Tibial artery (tissue), 4 donors: Measurements from ENCODE around the gene HMCN1.

Source experiments
- DNase-seq, 2 donors: peaks; one replicate each; pipeline ENCODE4 v3.0.0-alpha.2; 2019
- H3K27ac ChIP-seq, 2 donors: fragments of 200-600 bp; sonication (generic) in 1 of 2; 1 replicate in 1 of 2; 2 replicates in 1 of 2; pipeline ENCODE4 v1.5.1; 2018 to 2019; ENCODE audit warnings: mild to moderate bottlenecking in 1 of 2
- H3K27me3 ChIP-seq, 2 donors: fragments of 200-600 bp; sonication (generic) in 1 of 2; one replicate each; pipeline versions ENCODE4 v1.5.1 to v1.6.0; 2016 to 2019
- H3K36me3 ChIP-seq, 3 donors: fragments of 200-600 bp; sonication (generic) in 2 of 3; one replicate each; pipeline ENCODE4 v1.5.1; 2016 to 2019; ENCODE audit warnings: mild to moderate bottlenecking in 2 of 3
- H3K4me1 ChIP-seq, 4 donors: fragments of 200-600 bp; sonication (generic) in 2 of 4; 1 replicate in 3 of 4; 2 replicates in 1 of 4; pipeline ENCODE4 v1.5.1; 2016 to 2019
- H3K4me3 ChIP-seq, 2 donors: fragments of 200-600 bp; sonication (generic) in 1 of 2; 1 replicate in 1 of 2; 2 replicates in 1 of 2; pipeline ENCODE4 v1.5.1; 2018 to 2019; ENCODE audit warnings: mild to moderate bottlenecking in 2 of 2
- H3K9me3 ChIP-seq, 3 donors: fragments of 200-600 bp; sonication (generic) in 1 of 3; one replicate each; pipeline ENCODE4 v1.5.1; 2016 to 2019
- CTCF ChIP-seq, 2 experiments: fragments of 200-600 bp in 1 of 2; fragments of 450-650 bp in 1 of 2; IDR thresholded peaks; one replicate each; pipeline ENCODE4 v1.5.1; 2017 to 2019; ENCODE audit warnings: antibody characterized with exemption in 2 of 2, mild to moderate bottlenecking in 1 of 2, moderate library complexity in 1 of 2
- intact Hi-C: fragments of 100-400 bp; cut with DNase I; formaldehyde crosslinking; loops from one replicate; pipeline ENCODE4 v1.15.0; 2023; ENCODE audit warnings: low total_unique reads

HMCN1 gene

GRCh38 chr1:186144505-186144904, 410.3 kb downstream of the HMCN1 start:
- H3K4me1 ChIP-seq = peaks cover 0 to 5% (median 0%) of the 10 kb centered on the region in 4 donors
- intact Hi-C loops = no loop called here
- TF ChIP-seq CTCF (IDR thresholded peaks at IDR 0.05) = no peak
- no peak overlapping the region for H3K4me3 ChIP-seq
- H3K36me3 ChIP-seq = peaks cover 0 to 10% (median 9%) of the 10 kb centered on the region in 3 donors
- H3K9me3 ChIP-seq = no peaks in the 10 kb centered on the region
- DNase-seq = no peak
- H3K27ac ChIP-seq = no peak overlapping the region
- no peaks in the 10 kb centered on the region for H3K27me3 ChIP-seq

- peaks cover 0 to 10% (median 9%) of the 10 kb centered on the region in 3 donors for H3K36me3 ChIP-seq
- intact Hi-C loops = no loop called here
Measured at GRCh38 chr1:186146974-186147373, 412.8 kb downstream of the HMCN1 start.

GRCh38 chr1:186149591-186149990, 415.4 kb downstream of the HMCN1 start:
- intact Hi-C loops = no loop called here
- Histone ChIP-seq H3K4me1 (peaks cover 0 to 15% (median 0%) of the 10 kb centered on the region in 4 donors), H3K27me3 (no peaks in the 10 kb centered on the region), H3K4me3 (no peak overlapping the region), H3K36me3 (peaks cover 0 to 10% (median 9%) of the 10 kb centered on the region in 3 donors), H3K9me3 (no peaks in the 10 kb centered on the region), H3K27ac (peak overlapping the region in 1 of 2 donors; percentile 11)
- no peak for DNase-seq
- no peak for TF ChIP-seq CTCF (IDR thresholded peaks at IDR 0.05)

More at GRCh38 chr1:186146974-186147373, 412.8 kb downstream of the HMCN1 start:
- Histone ChIP-seq H3K27ac (no peak overlapping the region), H3K9me3 (no peaks in the 10 kb centered on the region), H3K27me3 (no peaks in the 10 kb centered on the region), H3K4me1 (peaks cover 0 to 6% (median 0%) of the 10 kb centered on the region in 4 donors), H3K4me3 (no peak overlapping the region)
- no peak for TF ChIP-seq CTCF (IDR thresholded peaks at IDR 0.05)
- DNase-seq = no peak

GRCh38 chr1:186152227-186152619, 418.0 kb downstream of the HMCN1 start:
- no peak for TF ChIP-seq CTCF (IDR thresholded peaks at IDR 0.05)
- Histone ChIP-seq H3K9me3 (no peaks in the 10 kb centered on the region), H3K36me3 (peaks cover 0 to 1% (median 0%) of the 10 kb centered on the region in 3 donors), H3K4me1 (peaks cover 0 to 15% (median 0%) of the 10 kb centered on the region in 4 donors), H3K4me3 (no peak overlapping the region), H3K27ac (no peak overlapping the region), H3K27me3 (no peaks in the 10 kb centered on the region)
- intact Hi-C loops = no loop called here
- no peak for DNase-seq

- DNase-seq = no peak
- Histone ChIP-seq H3K27me3 (no peaks in the 10 kb centered on the region), H3K27ac (no peak overlapping the region), H3K9me3 (no peaks in the 10 kb centered on the region), H3K4me3 (no peak overlapping the region), H3K36me3 (no peaks in the 10 kb centered on the region), H3K4me1 (peaks cover 0 to 15% (median 0%) of the 10 kb centered on the region in 4 donors)
- intact Hi-C loops = no loop called here
- no peak for TF ChIP-seq CTCF (IDR thresholded peaks at IDR 0.05)
Measured at GRCh38 chr1:186152620-186153239, 418.5 kb downstream of the HMCN1 start.
